Astrocyte (in vitro differentiated cells and primary cell): ENCODE measurements around the gene ELN. TPM values are rescaled to one million over a fixed set of nuclear protein-coding genes. Genes with fewer than 3 reads are reported as not detected.

ENCODE experiments used
- DNase-seq: peaks from one replicate; pipeline ENCODE4 v3.0.0-alpha.2; 2010; ENCODE audit warnings: low read depth
- FAIRE-seq: peaks from 2 replicates; lab custom pipeline; 2011; peaks lifted over from hg19 to GRCh38; lab: Jason Lieb, UNC
- H2AFZ ChIP-seq: 2 replicates; pipeline ENCODE4 v1.6.0; 2012; ENCODE audit warnings: low read depth, low read length, inconsistent platforms
- H3K27ac ChIP-seq: 2 replicates; pipeline ENCODE4 v1.5.1; 2011; ENCODE audit warnings: low read depth, low read length, inconsistent platforms
- H3K27me3 ChIP-seq: 2 replicates; pipeline ENCODE4 v1.6.0; 2011; ENCODE audit warnings: low read length, inconsistent platforms; ENCODE audit not compliant: insufficient read depth
- H3K36me3 ChIP-seq: 2 replicates; pipeline ENCODE4 v1.5.1; 2011; ENCODE audit warnings: low read length, inconsistent platforms; ENCODE audit not compliant: insufficient read depth
- H3K4me1 ChIP-seq: 2 replicates; pipeline ENCODE4 v1.5.1; 2011; ENCODE audit warnings: low read length, inconsistent platforms; ENCODE audit not compliant: insufficient read depth
- H3K4me2 ChIP-seq: 2 replicates; pipeline ENCODE4 v1.6.0; 2012; ENCODE audit warnings: low read length, inconsistent platforms
- H3K4me3 ChIP-seq: 2 replicates; pipeline ENCODE4 v1.5.1; 2011; ENCODE audit warnings: low read depth, mild to moderate bottlenecking, low read length, inconsistent platforms; ENCODE audit not compliant: insufficient read depth
- H3K79me2 ChIP-seq: 2 replicates; pipeline ENCODE4 v1.6.0; 2012; ENCODE audit warnings: mild to moderate bottlenecking, low read length, inconsistent platforms; ENCODE audit not compliant: insufficient read depth
- H3K9ac ChIP-seq: 2 replicates; pipeline ENCODE4 v1.6.0; 2012; ENCODE audit warnings: mild to moderate bottlenecking, low read length, inconsistent platforms
- H3K9me3 ChIP-seq: 2 replicates; pipeline ENCODE4 v1.5.1; 2012; ENCODE audit warnings: low read depth, mild to moderate bottlenecking, low read length, inconsistent platforms; ENCODE audit not compliant: insufficient read depth
- H4K20me1 ChIP-seq: 2 replicates; pipeline ENCODE4 v1.6.0; 2012; ENCODE audit warnings: low read length, inconsistent platforms; ENCODE audit not compliant: insufficient read depth
- H3K27ac Mint-ChIP-seq: one replicate; pipeline ENCODE4 v1.8.0; 2021; ENCODE audit warnings: mild to moderate bottlenecking, mixed read lengths; ENCODE audit not compliant: unreplicated experiment
- H3K27me3 Mint-ChIP-seq: one replicate; pipeline ENCODE4 v1.8.0; 2021; ENCODE audit warnings: low read depth, mixed read lengths; ENCODE audit not compliant: unreplicated experiment
- H3K36me3 Mint-ChIP-seq: one replicate; pipeline ENCODE4 v1.8.0; 2021; ENCODE audit warnings: low read depth, mixed read lengths; ENCODE audit not compliant: unreplicated experiment
- H3K4me1 Mint-ChIP-seq: one replicate; pipeline ENCODE4 v1.8.0; 2021; ENCODE audit warnings: low read depth, mixed read lengths; ENCODE audit not compliant: unreplicated experiment
- H3K4me3 Mint-ChIP-seq: one replicate; pipeline ENCODE4 v1.8.0; 2021; ENCODE audit warnings: mild to moderate bottlenecking, moderate library complexity, mixed read lengths; ENCODE audit not compliant: unreplicated experiment
- H3K9me3 Mint-ChIP-seq: one replicate; pipeline ENCODE4 v1.8.0; 2021; ENCODE audit warnings: mild to moderate bottlenecking, mixed read lengths; ENCODE audit not compliant: unreplicated experiment
- CTCF ChIP-seq: IDR thresholded peaks from 2 replicates; pipeline ENCODE4 v1.5.1; 2011; ENCODE audit warnings: low read depth, mild to moderate bottlenecking, inconsistent platforms, low read length, moderate library complexity; ENCODE audit not compliant: insufficient read depth
- EZH2 ChIP-seq: IDR thresholded peaks from 2 replicates; pipeline ENCODE4 v1.6.1; 2012; ENCODE audit warnings: mild to moderate bottlenecking, low read length, inconsistent platforms; ENCODE audit not compliant: insufficient read depth
- total RNA-seq: library from RNA; stranded (reverse); gene quantifications from 2 replicates; pipeline ENCODE4 v1.2.1, GENCODE V29; 2021

Gene ELN
- total RNA-seq, 1 donor from 2014 or later, result 0.75 TPM

- no peaks in the 10 kb centered on the region for H3K36me3 Mint-ChIP-seq
- peaks cover 12% of the 10 kb centered on the region for H3K4me1 ChIP-seq
- TF ChIP-seq EZH2, result no peak
- TF ChIP-seq CTCF, result no peak
- no peak overlapping the region for H3K4me3 ChIP-seq
- FAIRE-seq (no peak), DNase-seq (no peak)
- no peak overlapping the region for H3K27ac Mint-ChIP-seq
- peaks cover 13% of the 10 kb centered on the region for H3K4me1 Mint-ChIP-seq
- H3K27me3 ChIP-seq, result no peaks in the 10 kb centered on the region
- H3K4me2 ChIP-seq, result peak overlapping the region; percentile 57
- H3K27ac ChIP-seq, result no peak overlapping the region
- no peak overlapping the region for H2AFZ ChIP-seq
- H3K9me3 ChIP-seq, result no peaks in the 10 kb centered on the region
- no peaks in the 10 kb centered on the region for H4K20me1 ChIP-seq
- H3K79me2 ChIP-seq, result no peaks in the 10 kb centered on the region
- no peak overlapping the region for H3K9ac ChIP-seq
- H3K9me3 Mint-ChIP-seq, result no peaks in the 10 kb centered on the region
- no peaks in the 10 kb centered on the region for H3K36me3 ChIP-seq
- no peak overlapping the region for H3K4me3 Mint-ChIP-seq
- peaks cover 24% of the 10 kb centered on the region for H3K27me3 Mint-ChIP-seq
These were observed 5.5 kb upstream of the ELN start for GRCh38 chr7:74022507-74022906.

- H3K9me3 Mint-ChIP-seq, result no peaks in the 10 kb centered on the region
- H3K4me1 Mint-ChIP-seq, result peaks cover 13% of the 10 kb centered on the region
- H3K9ac ChIP-seq, result no peak overlapping the region
- no peaks in the 10 kb centered on the region for H4K20me1 ChIP-seq
- H3K4me1 ChIP-seq, result peaks cover 12% of the 10 kb centered on the region
- H3K4me3 ChIP-seq, result no peak overlapping the region
- FAIRE-seq (peak; percentile 32), DNase-seq (peak; percentile 42)
- H3K4me3 Mint-ChIP-seq, result no peak overlapping the region
- H3K79me2 ChIP-seq, result no peaks in the 10 kb centered on the region
- H3K27ac Mint-ChIP-seq, result peak overlapping the region; percentile 7
- TF ChIP-seq EZH2, result no peak
- TF ChIP-seq CTCF, result no peak
- no peaks in the 10 kb centered on the region for H3K9me3 ChIP-seq
- H2AFZ ChIP-seq, result no peak overlapping the region
- H3K27ac ChIP-seq, result no peak overlapping the region
- no peaks in the 10 kb centered on the region for H3K36me3 ChIP-seq
- H3K27me3 Mint-ChIP-seq, result peaks cover 24% of the 10 kb centered on the region
- H3K4me2 ChIP-seq, result peak overlapping the region; percentile 57
- H3K27me3 ChIP-seq, result no peaks in the 10 kb centered on the region
- H3K36me3 Mint-ChIP-seq, result no peaks in the 10 kb centered on the region
These were observed 4.9 kb upstream of the ELN start for GRCh38 chr7:74023092-74023536.

- H4K20me1 ChIP-seq, result no peaks in the 10 kb centered on the region
- H3K79me2 ChIP-seq, result no peaks in the 10 kb centered on the region
- no peaks in the 10 kb centered on the region for H3K27me3 ChIP-seq
- Mint-ChIP-seq H3K9me3 (no peaks in the 10 kb centered on the region), H3K27me3 (peaks cover 20% of the 10 kb centered on the region), H3K27ac (peak overlapping the region; percentile 50), H3K4me1 (peaks cover 13% of the 10 kb centered on the region), H3K36me3 (no peaks in the 10 kb centered on the region), H3K4me3 (no peak overlapping the region)
- FAIRE-seq (no peak), DNase-seq (no peak)
- TF ChIP-seq EZH2 (no peak), CTCF (no peak)
- H3K36me3 ChIP-seq, result no peaks in the 10 kb centered on the region
- peaks cover 12% of the 10 kb centered on the region for H3K4me1 ChIP-seq
- no peaks in the 10 kb centered on the region for H3K9me3 ChIP-seq
- H3K27ac ChIP-seq, result no peak overlapping the region
- no peak overlapping the region for H3K9ac ChIP-seq
- no peak overlapping the region for H3K4me3 ChIP-seq
- no peak overlapping the region for H2AFZ ChIP-seq
- H3K4me2 ChIP-seq, result peak overlapping the region; percentile 57
These were observed 4.2 kb upstream of the ELN start for GRCh38 chr7:74023786-74024185.
